DLD1 (cell line): ENCODE measurements around the gene TNIP1.

Source experiments
- in situ Hi-C: cut with HindIII; loops from 2 replicates; pipeline ENCODE4 v1.10.0; 2017; ENCODE audit warnings: low sequenced_read_pairs

TNIP1 gene

GRCh38 chr5:151047814-151048425 is 32.9 kb downstream of the TNIP1 start:
- in situ Hi-C loops = no loop called here

GRCh38 chr5:151042453-151043093 is 38.3 kb downstream of the TNIP1 start:
- in situ Hi-C loops = no loop called here

GRCh38 chr5:151041577-151042268 is 39.1 kb downstream of the TNIP1 start:
- in situ Hi-C loops = no loop called here

GRCh38 chr5:151040211-151040747 is 40.6 kb downstream of the TNIP1 start:
- in situ Hi-C loops = no loop called here

GRCh38 chr5:151039665-151040064 is 41.2 kb downstream of the TNIP1 start:
- in situ Hi-C loops = no loop called here

- in situ Hi-C loops = no loop called here
Observed at GRCh38 chr5:151038801-151039238, 42.0 kb downstream of the TNIP1 start.

GRCh38 chr5:151038412-151038745 is 42.5 kb downstream of the TNIP1 start:
- in situ Hi-C loops = no loop called here

GRCh38 chr5:151037561-151038411 is 43.0 kb downstream of the TNIP1 start:
- in situ Hi-C loops = no loop called here

GRCh38 chr5:151036556-151036955 is 44.3 kb downstream of the TNIP1 start:
- in situ Hi-C loops = no loop called here

- in situ Hi-C loops = no loop called here
Observed at GRCh38 chr5:151034422-151035379, 46.1 kb downstream of the TNIP1 start.

- in situ Hi-C loops = no loop called here
Observed at GRCh38 chr5:151033217-151033934, 47.5 kb downstream of the TNIP1 start.

- in situ Hi-C loops = no loop called here
Observed at GRCh38 chr5:151031554-151031953, 49.3 kb downstream of the TNIP1 start.

GRCh38 chr5:151030379-151030778 is 50.5 kb downstream of the TNIP1 start:
- in situ Hi-C loops = no loop called here

- in situ Hi-C loops = no loop called here
Observed at GRCh38 chr5:151030056-151030336, 50.8 kb downstream of the TNIP1 start.

GRCh38 chr5:151029179-151030055 is 51.4 kb downstream of the TNIP1 start:
- in situ Hi-C loops = no loop called here

GRCh38 chr5:151028717-151029116 is 52.1 kb downstream of the TNIP1 start:
- in situ Hi-C loops = no loop called here

GRCh38 chr5:151027961-151028479 is 52.8 kb downstream of the TNIP1 start:
- in situ Hi-C loops = no loop called here

GRCh38 chr5:151026679-151027078 is 54.2 kb downstream of the TNIP1 start:
- in situ Hi-C loops = no loop called here
